K562 (cell line): Measurements from ENCODE around the gene FDPS. TPM values are rescaled to one million over a fixed set of nuclear protein-coding genes. Genes with fewer than 3 reads are reported as not detected.

Source experiments
- ATAC-seq: fragments of 200-7000 bp; cut with Tn5 transposase; 3 replicates; pipeline ENCODE4 v1.9.1; 2020; ENCODE audit warnings: moderate library complexity
- BruUV-seq: library from RNA; stranded (reverse); fragments of 400-500 nt; replicated peaks from 2 replicates; lab custom pipeline; 2021; lab: Mats Ljungman, UMichigan
- CTCF ChIA-PET: fragments of 300-600 bp; formaldehyde crosslinking; extraction: SDS; loops from one replicate; lab custom pipeline; 2021; ENCODE audit warnings: low intra/inter-chr PET ratio; lab: Yijun Ruan, JAX
- POLR2A ChIA-PET: fragments of 300-600, 350-650 bp; sonication (Branson Sonifier 250); formaldehyde crosslinking; extraction: SDS; loops from one replicate; lab custom pipeline; 2021; ENCODE audit warnings: antibody characterized with exemption, inconsistent platforms; lab: Yijun Ruan, JAX
- DNase-seq, 4 experiments: peaks; one replicate each; pipeline versions ENCODE4 v3.0.0 to v3.0.0-alpha.2; 2011 to 2018; ENCODE audit warnings: low spot score in 3 of 4, mixed read lengths in 3 of 4; ENCODE audit errors: extremely low read depth in 1 of 4
- FAIRE-seq: peaks from 2 replicates; lab custom pipeline; 2011; peaks lifted over from hg19 to GRCh38; lab: Jason Lieb, UNC
- H2AFZ ChIP-seq: 2 replicates; pipeline ENCODE4 v1.6.0; 2011; ENCODE audit warnings: low read depth, low read length, control low read depth, inconsistent platforms
- H3K27ac ChIP-seq: fragments of 200-600 bp; 3 replicates; pipeline ENCODE4 v1.8.0; 2011; ENCODE audit warnings: low read depth, mild to moderate bottlenecking, control low read depth, inconsistent platforms, low read length, moderate library complexity, mixed read lengths; ENCODE audit errors: extremely low read depth
- H3K27me3 ChIP-seq, 2 experiments: fragments of 300-600 bp in 1 of 2; 2 replicates in 1 of 2; 3 replicates in 1 of 2; pipeline versions ENCODE4 v1.6.0 to v1.8.0; 2011; ENCODE audit warnings: inconsistent platforms in 2 of 2, low read length in 2 of 2, mild to moderate bottlenecking in 1 of 2, mixed read lengths in 1 of 2, moderate library complexity in 1 of 2; ENCODE audit not compliant: control insufficient read depth in 2 of 2, insufficient read depth in 2 of 2
- H3K36me3 ChIP-seq: fragments of 300-600 bp; 3 replicates; pipeline ENCODE4 v1.8.0; 2011; ENCODE audit warnings: mild to moderate bottlenecking, low read length, inconsistent platforms; ENCODE audit not compliant: control insufficient read depth, insufficient read depth
- H3K4me1 ChIP-seq, 2 experiments: fragments of 200-600 bp in 1 of 2; replicated peaks in 1 of 2; 2 replicates in 1 of 2; 3 replicates in 1 of 2; pipeline versions ENCODE4 v1.5.1 to v1.8.0; 2011; ENCODE audit warnings: inconsistent platforms in 2 of 2, low read length in 2 of 2, mild to moderate bottlenecking in 1 of 2, mixed read lengths in 1 of 2, moderate library complexity in 1 of 2; ENCODE audit not compliant: control insufficient read depth in 2 of 2, insufficient read depth in 2 of 2
- H3K4me2 ChIP-seq: 2 replicates; pipeline ENCODE4 v1.6.1; 2011; ENCODE audit warnings: low read length, control low read depth, inconsistent platforms, mixed read lengths; ENCODE audit not compliant: insufficient read depth
- H3K4me3 ChIP-seq: fragments of 200-600 bp; sonication (generic), shearing (Covaris generic); 2 replicates; pipeline ENCODE4 v1.5.1; 2016; ENCODE audit warnings: control low read depth, inconsistent platforms
- H3K79me2 ChIP-seq: fragments of 200-600 bp; 3 replicates; pipeline ENCODE4 v1.8.0; 2011; ENCODE audit warnings: low read length, inconsistent platforms; ENCODE audit not compliant: control insufficient read depth, insufficient read depth
- H3K9ac ChIP-seq, 2 experiments: 2 replicates each; pipeline versions ENCODE4 v1.6.0 to v1.6.1; 2011; ENCODE audit warnings: low read depth in 2 of 2, low read length in 2 of 2, control low read depth in 1 of 2, inconsistent platforms in 1 of 2, mild to moderate bottlenecking in 1 of 2, mixed read lengths in 1 of 2; ENCODE audit not compliant: insufficient read depth in 1 of 2
- H3K9me1 ChIP-seq: one replicate; pipeline ENCODE4 v1.6.0; 2011; ENCODE audit warnings: inconsistent platforms, mild to moderate bottlenecking, low read length, moderate library complexity; ENCODE audit not compliant: control insufficient read depth, insufficient read depth
- H3K9me3 ChIP-seq: replicated peaks from 2 replicates; pipeline ENCODE4 v1.5.1; 2011; ENCODE audit warnings: low read depth, low read length, inconsistent platforms; ENCODE audit not compliant: control insufficient read depth, insufficient read depth
- H4K20me1 ChIP-seq: replicated peaks from 2 replicates; pipeline ENCODE4 v1.6.1; 2011; ENCODE audit warnings: low read length, inconsistent platforms, mixed read lengths; ENCODE audit not compliant: control insufficient read depth, insufficient read depth
- BRD9 ChIP-seq: fragments of 450-650 bp; IDR thresholded peaks from 2 replicates; pipeline ENCODE4 v1.6.1; 2018; ENCODE audit warnings: low read depth; ENCODE audit not compliant: partially characterized antibody
- CTCFL ChIP-seq: IDR thresholded peaks from 2 replicates; pipeline ENCODE4 v1.6.1; 2011; ENCODE audit warnings: borderline replicate concordance, low read depth, mild to moderate bottlenecking, moderate library complexity, low read length; ENCODE audit not compliant: insufficient read depth, poor library complexity, severe bottlenecking
- FOXA1 ChIP-seq: fragments of 450-650 bp; IDR thresholded peaks from 2 replicates; pipeline ENCODE4 v1.6.1; 2016; ENCODE audit warnings: mild to moderate bottlenecking, borderline replicate concordance
- HMGN3 ChIP-seq: IDR thresholded peaks from 2 replicates; pipeline ENCODE4 v1.6.1; 2011; ENCODE audit warnings: borderline replicate concordance, low read depth, mild to moderate bottlenecking, mixed read lengths, low read length; ENCODE audit not compliant: insufficient read length; ENCODE audit errors: extremely low read depth
- NR0B1 ChIP-seq: fragments of 450-650 bp; IDR thresholded peaks from one replicate; pipeline ENCODE4 v1.6.1; 2018; ENCODE audit warnings: mild to moderate bottlenecking, moderate library complexity; ENCODE audit not compliant: partially characterized antibody
- SNIP1 ChIP-seq: fragments of 450-650 bp; IDR thresholded peaks from 2 replicates; pipeline ENCODE4 v1.7.1; 2017; ENCODE audit warnings: low read depth, mild to moderate bottlenecking
- TCF3 ChIP-seq: sonication (generic); formaldehyde crosslinking; IDR thresholded peaks from 2 replicates; pipeline ENCODE4 v1.4.0; 2020; ENCODE audit warnings: mild to moderate bottlenecking, missing genetic modification reagents
- ZNF24 ChIP-seq: fragments of 450-650 bp; IDR thresholded peaks from 2 replicates; pipeline ENCODE4 v1.6.1; 2016
- WGBS: fragments of 100-300 bp; shearing (Covaris generic); methylation state at CpG from one replicate; pipeline ENCODE4 v1.1.6; 2016; ENCODE audit warnings: low coverage, mixed read lengths; ENCODE audit not compliant: insufficient coverage; ENCODE audit errors: missing lambda C conversion rate; 5-methylcytosine and 5-hydroxymethylcytosine counted together
- in situ Hi-C: fragments of 300-500 bp; cut with MboI; formaldehyde crosslinking; loops from 4 replicates; pipeline ENCODE4 v1.15.0; 2018; ENCODE audit warnings: inconsistent platforms, mixed read lengths
- intact Hi-C: fragments of 100-400 bp; cut with micrococcal nuclease; formaldehyde crosslinking; loops from 2 replicates; pipeline ENCODE4 v1.14.2; 2022
- polyA plus RNA-seq, 8 experiments: library from polyadenylated mRNA; depleted of rRNA in 4 of 8; stranded (reverse) in 5 of 8; unstranded in 3 of 8; fragments of >200 nt; fragmentation: Nextera tagmentation in 2 of 8; fragmentation: Illumina TruSeq in 1 of 8; extraction: Ambion mirVana in 2 of 8; extraction: Trizol in 1 of 8; gene quantifications; 2 replicates each; pipeline versions ENCODE4 v1.2.1 to v1.2.3, GENCODE V29; 2011 to 2014; ENCODE audit warnings: inconsistent platforms in 1 of 8, missing spikeins in 1 of 8
- total RNA-seq, 7 experiments: library from RNA; depleted of rRNA in 6 of 7; stranded (reverse); fragments of >200 nt in 6 of 7; fragmentation: Illumina TruSeq in 2 of 7; extraction: Trizol in 2 of 7; gene quantifications; 2 replicates each; pipeline versions ENCODE4 v1.2.1 to v1.2.3, GENCODE V29; 2011 to 2021; ENCODE audit warnings: low replicate concordance in 1 of 7

FDPS gene
- total and polyA plus RNA-seq, 9 of the 15 experiments (the other 6 are each of a cell fraction or from before 2014, with no cell fraction given) = 247 to 884 (median 360) TPM

GRCh38 chr1:155322953-155323728, 14.5 kb downstream of the FDPS start:
- peak overlapping the region; percentile 65 to 95 for H3K9ac ChIP-seq
- H3K79me2 ChIP-seq = peaks cover 19% of the 10 kb centered on the region
- H3K4me2 ChIP-seq = peak overlapping the region; percentile 93
- CTCF ChIA-PET = interaction anchor here (0.6 to 5.0 kb wide), 5 partner anchors 46 to 844 kb away, joined by 3 to 38 read pairs (median 4); partner anchors contain the start of gene HCN3
- no peaks in the 10 kb centered on the region for H3K27me3 ChIP-seq
- intact Hi-C loops (loop anchor here (1.0 to 10.0 kb wide), 5 partner anchors 14 to 272 kb away; partner anchors contain the start of genes FDPS, HCN3 and THBS3), in situ Hi-C loops (loop anchor here (25.0 kb wide), 1 partner anchor 1414 kb away; the partner anchor contains the start of genes ISG20L2, METTL25B and MRPL24)
- BruUV-seq = no TSS peak
- H4K20me1 ChIP-seq = peaks cover 14% of the 10 kb centered on the region
- 1% methylated on average over 33 of the region's 58 CpGs for WGBS
- peaks cover 53% of the 10 kb centered on the region for H3K36me3 ChIP-seq
- H3K4me1 ChIP-seq = peaks cover 17 to 67% of the 10 kb centered on the region in 2 experiments; a peak in 4 of 5 replicates
- peak overlapping the region; percentile 68 for H3K27ac ChIP-seq
- no peak for FAIRE-seq
- peak; percentile 74 to 92 (median 82) for DNase-seq
- peak; percentile 75 for ATAC-seq
- POLR2A ChIA-PET = interaction anchor here (0.6 to 5.7 kb wide), 11 partner anchors 16 to 697 kb away, joined by 3 to 30 read pairs (median 4); partner anchors contain the start of genes ASH1L, CLK2 and SCAMP3
- no peaks in the 10 kb centered on the region for H3K9me3 ChIP-seq
- peak overlapping the region; percentile 80 for H2AFZ ChIP-seq
- peak overlapping the region; percentile 60 for H3K4me3 ChIP-seq
- peaks cover 4% of the 10 kb centered on the region for H3K9me1 ChIP-seq
- TF ChIP-seq NR0B1 (no peak), SNIP1 (no peak), FOXA1 (no peak), CTCFL (peak; percentile 97), TCF3 (CRISPR knock-in tag) (no peak), ZNF24 (no peak), HMGN3 (peak; percentile 87), BRD9 (peak; percentile 76)
